HG02798 (cell line): Measurements from ENCODE around the gene SLC2A9.

Experiments
- ATAC-seq: cut with Tn5 transposase; IDR thresholded peaks from one replicate; pipeline ENCODE4 v1.9.1; 2021; ENCODE audit warnings: mild to moderate bottlenecking; ENCODE audit not compliant: unreplicated experiment, poor library complexity

Gene SLC2A9

DNA sequence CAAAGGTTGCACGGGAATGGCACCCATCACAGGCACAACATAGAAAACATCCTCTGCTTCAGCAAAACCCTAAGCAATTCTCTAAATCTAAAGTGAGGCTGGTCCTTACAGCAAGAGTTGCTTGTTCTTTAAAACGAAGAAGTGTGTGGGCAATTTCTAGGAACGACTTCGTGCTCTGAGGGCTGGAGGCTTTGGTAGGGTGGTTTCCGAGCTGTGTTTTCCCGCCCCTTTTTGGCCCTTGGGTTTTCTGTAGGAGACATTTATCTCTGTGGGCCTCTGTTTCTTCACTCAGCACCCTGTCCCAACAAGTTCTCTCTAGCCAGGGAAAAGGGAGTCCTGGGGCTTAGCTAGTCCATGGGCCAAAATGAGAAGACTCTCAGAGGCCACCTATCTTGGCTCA, 84.2 kb downstream of the SLC2A9 start:
- no peak for ATAC-seq

DNA sequence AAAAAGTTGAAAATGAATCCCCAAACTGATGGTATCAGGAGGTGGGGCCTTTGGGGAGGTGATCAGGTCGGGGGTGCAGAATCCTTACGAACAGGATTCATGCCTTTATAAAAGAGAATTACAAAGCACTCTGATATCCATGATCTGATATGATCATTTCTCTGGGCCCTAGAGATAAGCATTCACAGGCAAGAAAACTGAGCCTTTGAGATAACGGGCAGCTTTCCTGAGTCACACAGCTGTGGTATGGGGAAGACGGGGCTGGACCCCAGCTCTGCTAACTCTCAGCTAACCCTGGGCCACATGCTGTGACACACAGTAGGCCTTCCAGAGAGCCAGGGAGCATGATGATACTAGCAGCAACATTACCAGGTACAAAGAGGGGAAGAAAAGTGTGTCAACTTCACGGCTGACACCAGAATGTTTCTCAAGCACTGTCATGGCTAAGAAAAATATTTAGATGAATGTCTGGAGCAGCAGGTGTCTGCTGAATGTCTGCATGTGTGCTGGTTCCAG, 85.1 kb downstream of the SLC2A9 start:
- no peak for ATAC-seq

DNA sequence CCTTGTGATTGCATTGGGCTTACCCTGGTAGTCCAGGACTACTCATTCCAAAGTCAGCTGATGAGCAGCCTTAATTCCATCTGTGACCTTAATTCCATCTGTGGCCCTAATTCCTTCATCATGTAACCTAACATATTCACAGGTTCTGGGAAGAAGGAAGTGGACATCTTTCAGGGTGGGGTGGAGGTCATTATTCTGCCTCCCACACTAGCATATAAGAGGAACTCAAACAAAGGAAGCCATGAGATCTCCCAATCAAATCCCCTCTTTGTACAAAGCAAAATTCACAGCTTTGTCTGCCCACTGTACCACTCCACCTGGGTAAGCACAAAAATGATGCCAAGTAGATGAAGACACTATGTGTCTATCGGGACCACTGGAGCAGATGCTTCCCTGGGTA, 87.3 kb downstream of the SLC2A9 start:
- ATAC-seq: no peak

DNA sequence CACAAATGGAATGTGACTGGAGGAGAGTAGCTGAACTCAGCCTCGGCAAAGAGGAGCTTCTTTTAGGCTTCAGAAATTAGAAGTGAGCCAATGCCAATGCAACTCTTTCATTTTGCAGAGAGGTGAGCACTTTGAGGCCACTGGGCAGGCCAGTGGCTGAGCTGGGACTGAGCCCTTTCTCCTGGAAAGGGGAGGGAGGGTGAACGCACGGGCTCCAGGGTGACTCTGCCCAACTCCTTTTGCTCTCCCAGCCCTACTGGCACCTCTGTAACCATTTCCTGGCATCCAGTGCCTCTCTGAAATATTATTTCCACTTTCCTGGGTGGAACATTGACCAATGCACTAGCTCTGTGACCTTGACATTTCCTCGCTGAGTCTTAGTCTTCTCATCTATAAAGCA, 88.1 kb downstream of the SLC2A9 start:
- ATAC-seq: no peak

DNA sequence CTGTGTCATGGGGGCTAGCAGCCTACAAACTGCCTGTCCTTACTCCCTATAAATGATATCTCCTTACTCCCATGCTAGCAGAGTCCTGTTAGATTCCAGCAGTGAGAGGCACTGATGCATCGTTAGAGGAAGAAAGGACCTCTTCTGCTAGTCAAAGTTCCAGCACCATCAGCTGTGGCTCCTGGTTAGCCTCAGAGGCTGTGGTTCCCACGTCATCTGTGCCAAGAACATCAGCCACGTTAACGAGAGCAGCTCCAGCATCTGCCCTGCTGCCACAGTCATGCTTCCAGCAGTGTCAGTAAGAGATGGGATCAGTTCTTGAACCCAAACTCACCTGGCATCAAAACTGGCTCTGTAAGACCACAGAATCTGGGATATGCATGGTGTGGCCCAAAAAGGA, 88.5 kb downstream of the SLC2A9 start:
- ATAC-seq: no peak

DNA sequence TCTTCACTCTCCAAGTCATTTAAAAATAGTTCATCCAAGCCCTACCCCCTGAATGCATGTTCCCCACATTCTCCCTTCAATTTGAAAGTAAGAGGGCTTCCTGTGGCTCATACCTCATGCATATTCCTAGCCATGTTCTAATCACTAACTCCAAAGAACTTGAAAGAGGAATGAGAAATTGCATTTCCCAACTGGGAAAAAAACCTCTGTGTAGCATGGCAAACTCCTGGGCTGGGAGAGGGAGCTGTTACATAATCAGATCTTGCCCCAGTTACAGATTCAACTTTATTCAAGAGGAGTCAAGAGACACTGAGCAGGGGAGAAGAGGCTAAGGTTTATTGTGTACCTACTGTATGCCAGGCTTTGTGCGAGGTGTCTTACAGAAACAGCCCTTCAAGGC, 90.2 kb downstream of the SLC2A9 start:
- ATAC-seq: no peak

DNA sequence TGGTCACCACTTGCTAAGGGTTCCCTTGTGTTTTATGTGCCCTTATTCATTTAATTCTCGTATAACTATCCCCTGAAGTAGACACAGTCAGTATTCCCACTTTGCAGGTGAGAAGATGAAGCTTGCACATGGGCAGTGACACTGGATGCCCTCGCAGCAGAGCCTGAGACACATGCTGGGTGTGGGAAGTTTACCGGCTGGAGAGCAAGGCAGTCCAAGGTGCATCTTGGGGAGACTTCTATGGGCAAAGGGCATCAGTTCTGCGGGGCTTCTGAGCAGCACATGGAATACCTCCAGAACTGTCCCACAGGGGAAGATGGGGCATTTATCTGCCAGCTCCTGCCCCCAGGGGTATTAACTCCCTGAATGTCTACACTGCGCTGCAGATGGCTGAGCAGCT, 92.2 kb downstream of the SLC2A9 start:
- no peak for ATAC-seq

DNA sequence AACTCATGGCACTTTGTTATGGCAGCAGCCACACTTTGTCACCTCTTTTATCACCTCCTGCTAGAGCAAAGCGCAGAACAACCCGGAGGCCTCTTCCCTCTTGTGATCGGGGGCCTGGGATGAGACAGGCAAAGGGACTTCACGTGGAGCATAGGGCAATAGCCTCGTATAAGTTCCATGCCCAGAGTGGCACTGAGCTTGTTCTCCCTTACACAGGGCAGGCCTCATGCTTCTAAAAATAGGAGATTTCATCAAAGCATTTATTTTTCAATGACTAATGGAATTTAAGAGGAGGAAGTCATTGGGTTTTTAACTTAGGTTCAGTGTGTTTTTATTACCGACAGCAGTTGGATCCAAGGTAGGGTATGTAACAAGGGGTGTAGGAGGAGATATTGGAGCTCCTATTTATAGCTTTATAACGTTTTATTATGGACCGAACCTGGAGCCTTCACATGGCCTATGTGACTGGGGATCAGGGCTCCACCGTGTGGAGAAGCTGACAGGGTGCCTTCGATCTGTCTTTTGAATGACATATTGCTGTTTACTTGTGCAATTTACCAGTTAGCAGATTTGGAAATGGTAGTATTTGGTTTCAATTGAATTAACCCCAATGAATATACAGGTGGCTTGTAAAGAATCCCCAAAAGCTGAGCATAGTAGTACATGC, 93.8 kb downstream of the SLC2A9 start:
- no peak for ATAC-seq

DNA sequence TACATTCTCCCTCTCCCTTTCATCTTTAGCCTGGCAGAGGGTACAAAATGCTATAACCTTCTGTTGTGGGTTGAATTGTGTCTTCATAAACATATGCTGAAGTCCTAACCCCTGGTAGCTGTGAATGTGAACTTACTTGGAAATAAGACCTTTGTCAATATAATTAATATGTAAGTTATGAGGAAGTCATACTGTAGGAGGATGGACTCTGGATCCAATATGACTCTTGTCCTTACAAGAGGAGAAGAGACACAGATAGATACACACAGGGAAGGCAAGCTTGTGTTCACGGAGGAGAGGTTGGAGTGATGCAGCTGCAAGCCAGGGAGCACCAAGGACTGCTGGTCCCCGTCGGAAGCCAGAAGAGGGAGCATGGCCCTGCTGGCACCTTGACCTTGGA, 94.7 kb downstream of the SLC2A9 start:
- no peak for ATAC-seq

DNA sequence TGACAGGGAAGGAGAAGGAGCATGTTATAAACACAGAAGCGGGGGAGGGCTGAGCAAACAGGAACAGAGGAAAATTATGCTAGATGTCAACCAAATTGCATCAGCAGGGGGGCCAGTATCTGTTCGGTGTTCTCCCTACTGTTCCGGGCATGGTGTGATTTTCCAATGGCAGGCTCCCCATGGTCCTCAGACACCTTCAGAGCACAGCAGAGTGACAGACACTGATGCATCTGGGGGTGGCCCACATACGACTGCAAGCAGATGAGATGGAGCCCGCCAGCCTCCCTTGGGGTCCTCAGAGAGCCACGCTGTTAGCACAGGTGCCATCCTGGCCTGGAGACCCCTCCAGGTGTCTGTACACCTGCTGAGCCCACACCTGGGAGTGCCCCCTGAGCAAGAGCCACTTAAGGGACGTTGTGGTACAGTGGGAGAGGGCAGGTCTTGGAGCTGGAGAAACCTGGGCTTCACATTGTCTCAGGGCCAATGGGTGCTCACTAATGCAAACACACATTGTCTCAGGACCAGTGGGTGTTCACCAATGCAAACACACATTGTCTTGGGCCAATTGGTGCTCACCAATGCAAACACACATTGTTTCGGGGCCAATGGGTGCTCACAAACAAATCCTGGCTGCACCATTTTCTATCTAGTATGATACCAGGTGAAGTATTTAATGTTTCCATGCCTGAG, 95.4 kb downstream of the SLC2A9 start:
- no peak for ATAC-seq

DNA sequence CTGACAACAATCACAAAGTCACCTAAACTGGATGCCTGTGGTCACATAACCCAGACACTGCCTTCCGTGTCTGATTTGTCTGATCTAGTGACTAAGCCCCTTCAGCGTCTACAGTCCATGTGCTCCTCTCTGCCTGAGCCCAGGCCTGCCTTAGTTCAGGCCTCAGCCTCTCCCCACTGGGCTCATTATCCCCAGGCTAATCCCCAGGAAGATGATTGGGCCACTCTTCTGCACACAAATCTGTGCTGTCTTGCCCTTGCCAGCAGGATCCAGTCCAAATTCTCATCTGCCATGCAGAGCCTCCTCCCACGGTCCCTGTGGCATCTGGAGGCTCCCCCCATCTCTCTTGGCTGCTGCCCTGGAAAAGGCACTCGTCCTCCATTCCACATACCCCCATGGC, 96.5 kb downstream of the SLC2A9 start:
- no peak for ATAC-seq

DNA sequence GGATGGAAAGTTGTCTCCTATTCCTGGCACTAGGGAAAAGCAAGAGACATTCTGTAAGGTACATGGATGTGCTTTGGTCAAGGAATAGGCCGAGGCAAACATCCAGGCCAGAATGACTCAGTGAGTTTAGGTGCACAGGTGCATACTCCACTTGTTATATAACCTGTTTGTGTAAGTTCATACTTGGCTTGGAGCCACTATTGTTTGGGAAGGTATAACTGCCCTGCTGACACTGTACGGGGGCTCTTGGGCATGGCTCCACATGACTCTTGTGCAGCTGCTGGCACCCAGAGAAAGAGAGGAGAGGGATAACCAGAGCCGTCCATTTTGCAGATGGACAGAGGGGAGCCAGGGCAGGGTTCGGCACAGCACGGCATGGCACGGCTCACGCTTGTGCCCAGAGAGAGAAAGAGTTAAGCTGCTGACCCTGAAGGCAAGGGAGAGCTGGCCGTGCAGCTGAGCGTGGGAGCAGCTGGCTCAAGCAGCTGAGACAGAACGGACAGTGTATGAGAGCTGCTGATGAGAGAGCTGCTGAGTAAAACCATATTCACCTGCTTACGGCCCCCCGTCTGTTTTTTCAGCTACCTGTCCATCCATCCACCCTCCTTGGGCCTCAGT, 98.0 kb downstream of the SLC2A9 start:
- ATAC-seq: no peak

DNA sequence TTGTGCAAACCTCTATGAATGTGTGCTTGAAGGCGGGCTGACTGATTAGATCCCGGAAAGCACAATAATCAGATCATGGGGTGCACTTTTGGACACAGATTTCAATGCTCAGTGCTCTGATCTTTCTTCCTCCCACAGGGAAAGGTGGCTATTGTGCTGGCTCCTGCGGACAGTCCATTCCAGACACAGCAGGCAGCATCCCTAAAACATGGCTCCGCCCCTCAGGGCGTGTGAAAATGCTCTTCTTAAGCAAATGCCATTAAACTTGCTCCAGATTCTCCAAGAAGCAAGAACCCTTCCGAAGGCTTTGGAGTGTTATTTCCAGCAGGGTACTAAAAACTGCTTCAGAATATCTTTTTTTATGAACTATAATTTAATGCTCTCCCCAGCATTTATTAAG, 100.0 kb downstream of the SLC2A9 start:
- no peak for ATAC-seq

DNA sequence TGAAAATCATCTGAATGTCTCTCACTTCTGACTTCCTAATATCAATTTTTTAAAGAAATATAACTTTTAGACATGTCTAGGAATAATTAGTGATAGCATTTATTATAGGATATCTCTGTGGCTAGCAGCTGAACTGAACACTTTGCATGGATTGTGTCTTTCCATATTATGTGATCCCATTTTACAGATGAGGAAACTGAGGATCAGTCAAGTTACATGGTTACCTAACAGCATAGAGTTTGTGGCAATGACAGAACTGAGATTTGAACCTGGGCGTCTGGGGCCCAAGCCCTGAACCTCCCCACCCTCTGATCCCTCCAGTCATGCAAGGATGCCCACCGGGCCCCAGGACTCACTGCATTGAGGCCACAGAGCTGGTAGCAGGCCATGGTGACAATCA, 101.3 kb downstream of the SLC2A9 start:
- no peak for ATAC-seq

DNA sequence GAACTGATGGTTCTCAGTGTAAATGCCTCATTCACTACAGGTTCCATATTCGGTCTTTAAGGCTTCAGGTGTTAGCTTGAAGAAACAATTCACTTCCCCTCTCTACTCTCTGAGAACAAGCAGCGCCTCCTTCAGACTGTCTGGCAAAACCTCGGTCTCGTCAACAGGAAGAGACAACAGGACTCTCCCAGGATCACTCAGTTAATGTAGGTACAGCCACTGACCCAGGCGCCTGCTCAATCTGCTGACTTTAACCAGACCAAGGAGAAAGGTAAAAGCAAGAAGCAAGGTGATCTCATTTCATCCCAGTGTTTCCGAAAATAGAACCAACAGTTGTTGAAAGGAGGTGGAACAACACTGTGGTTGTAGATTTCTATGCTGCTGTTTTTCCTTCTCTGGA, 102.2 kb downstream of the SLC2A9 start:
- no peak for ATAC-seq

DNA sequence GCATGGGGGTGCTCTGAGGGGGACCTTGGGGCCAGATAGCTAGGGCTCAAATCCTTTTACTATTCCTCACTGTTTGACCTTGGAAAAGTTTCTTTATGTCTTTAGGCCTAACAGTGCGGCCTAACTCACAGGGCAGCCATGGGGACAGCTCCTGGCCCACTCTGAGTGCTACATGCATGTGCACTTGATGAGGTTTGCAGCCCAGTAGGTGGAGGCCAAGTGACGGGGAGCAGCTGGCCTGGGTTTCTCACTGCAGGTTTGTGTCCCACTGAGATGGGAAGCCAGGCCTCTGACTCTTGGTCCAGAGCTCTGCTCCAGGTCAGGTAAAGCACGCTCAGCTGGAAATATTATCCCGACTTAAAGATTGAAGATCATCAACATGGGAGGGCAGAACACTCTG, 102.8 kb downstream of the SLC2A9 start:
- no peak for ATAC-seq

DNA sequence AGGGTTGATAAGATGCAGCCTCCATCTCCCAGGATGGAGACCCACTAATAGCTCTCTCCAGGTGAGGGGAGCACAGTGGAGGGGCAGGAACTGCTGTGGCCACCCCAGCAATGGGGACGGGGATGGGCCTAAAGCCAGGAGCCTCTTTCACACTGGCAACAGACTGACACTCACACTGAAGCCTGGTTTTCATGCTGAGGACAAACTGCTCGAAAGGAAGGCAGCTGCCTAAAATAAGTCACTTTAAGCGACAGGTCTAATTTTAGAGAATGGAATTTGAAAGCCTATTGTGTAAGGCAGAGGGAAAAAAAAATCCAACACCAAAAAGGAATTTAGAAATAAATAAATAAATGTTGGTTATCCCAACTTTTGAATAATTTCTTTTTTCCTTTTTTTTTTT, 104.4 kb downstream of the SLC2A9 start:
- no peak for ATAC-seq

DNA sequence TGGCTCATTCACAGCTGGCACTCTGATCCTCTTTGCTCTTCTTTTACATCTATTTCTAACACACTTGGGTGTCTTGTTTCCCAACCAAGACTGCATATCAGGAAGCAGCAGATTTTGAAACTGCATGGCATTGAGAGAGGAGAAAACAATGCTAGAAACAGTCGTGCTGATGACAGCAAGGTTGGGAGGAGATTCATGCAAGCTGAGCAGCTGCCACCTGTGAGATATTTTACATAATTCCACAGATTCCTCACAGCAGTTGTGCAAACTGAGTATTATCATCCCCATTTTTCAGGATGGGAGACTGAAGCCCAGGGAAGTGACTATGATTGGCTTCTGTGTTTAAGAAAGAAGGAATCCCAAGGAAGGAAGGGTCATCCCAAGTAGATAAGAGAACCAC, 105.0 kb downstream of the SLC2A9 start:
- no peak for ATAC-seq

DNA sequence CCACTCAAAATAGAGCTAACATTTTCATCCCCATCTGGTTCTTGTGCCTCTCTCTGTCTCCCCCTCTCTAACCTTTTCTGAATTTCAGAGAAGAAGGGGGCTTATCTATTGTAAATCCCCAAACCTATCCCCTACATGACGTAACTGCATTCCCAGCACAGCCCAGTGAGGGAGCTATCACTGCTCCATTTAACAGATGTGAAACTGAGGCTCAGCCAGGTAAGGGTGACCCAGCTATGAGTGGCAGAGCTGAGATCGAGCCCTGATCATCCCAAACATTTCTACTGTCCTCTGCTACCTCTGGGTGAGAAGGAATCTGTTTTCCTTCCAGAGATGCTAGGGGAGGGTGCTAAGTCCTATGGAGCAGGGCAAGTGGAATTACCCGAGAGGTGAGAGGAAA, 107.5 kb downstream of the SLC2A9 start:
- no peak for ATAC-seq

DNA sequence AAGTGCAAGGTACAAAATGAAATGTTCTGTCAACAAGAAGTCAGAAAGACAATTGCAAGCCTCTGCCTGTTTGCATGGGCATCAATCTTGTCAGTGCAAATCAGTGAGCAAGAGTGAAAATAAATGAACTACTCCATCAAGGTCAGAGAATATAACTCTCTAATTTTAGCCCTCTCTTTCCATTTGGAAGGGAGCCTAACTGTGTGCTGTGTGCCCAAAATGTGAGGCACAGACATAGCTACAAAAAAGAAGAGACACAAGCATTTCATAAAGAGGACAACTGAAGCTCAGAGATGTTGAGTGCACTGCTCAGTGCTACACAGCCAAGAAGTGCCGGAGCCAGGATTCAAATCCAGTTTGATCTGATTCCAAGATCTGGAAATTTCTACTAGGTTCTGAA, 114.3 kb downstream of the SLC2A9 start:
- ATAC-seq: no peak

DNA sequence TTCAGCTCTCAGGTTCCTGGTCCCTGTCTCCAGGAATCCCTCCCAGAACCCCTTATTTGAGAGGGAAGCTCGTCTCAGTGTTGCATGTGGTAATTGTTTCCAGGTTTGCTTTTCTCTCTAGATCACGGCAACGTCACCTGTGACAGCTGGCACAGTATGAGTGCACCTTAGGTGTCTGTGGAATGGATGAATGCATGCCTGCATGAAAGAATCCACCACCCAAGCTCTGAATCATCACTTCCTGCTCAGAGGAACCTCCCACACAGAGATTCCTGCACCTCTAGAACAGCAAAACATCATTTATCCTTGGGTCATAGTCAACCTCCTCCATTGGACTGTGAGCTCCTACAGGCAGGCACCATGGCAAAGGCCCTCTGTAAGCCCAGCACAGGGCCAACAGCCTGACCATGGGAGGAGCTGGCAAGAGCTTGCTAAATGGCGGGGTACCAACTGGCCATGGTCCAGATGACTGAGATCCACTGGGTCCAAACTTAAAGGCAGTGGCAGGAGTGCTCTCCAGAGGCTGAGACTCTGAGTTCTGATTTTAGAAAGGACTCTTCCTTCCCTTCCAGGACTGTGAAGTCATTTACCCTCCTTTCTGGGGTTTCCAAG, 116.2 kb downstream of the SLC2A9 start:
- ATAC-seq: no peak
